HepG2 (cell line): ENCODE measurements around the gene UBE2O. TPM values are rescaled to one million over a fixed set of nuclear protein-coding genes. Genes with fewer than 3 reads are reported as not detected.
A peak's percentile ranks its signal among the peaks of the same experiment; 100 is the strongest.

Source experiments
- CREM ChIP-seq, 2 experiments: sonication (generic) in 1 of 2; formaldehyde crosslinking in 1 of 2; IDR thresholded peaks; 2 replicates each; pipeline versions ENCODE4 v1.4.0 to v1.6.1; 2016 to 2020; ENCODE audit warnings: antibody characterized with exemption in 1 of 2, mild to moderate bottlenecking in 1 of 2, missing genetic modification reagents in 1 of 2
- FOSL2 ChIP-seq: sonication (generic); formaldehyde crosslinking; IDR thresholded peaks from 2 replicates; pipeline ENCODE4 v1.4.0; 2020; ENCODE audit warnings: missing genetic modification reagents
- HIVEP1 ChIP-seq: sonication (generic); formaldehyde crosslinking; IDR thresholded peaks from 2 replicates; pipeline ENCODE4 v1.4.0; 2020; ENCODE audit warnings: mild to moderate bottlenecking, missing genetic modification reagents
- LCORL ChIP-seq, 2 experiments: fragments of 450-650 bp in 1 of 2; sonication (generic) in 1 of 2; formaldehyde crosslinking in 1 of 2; IDR thresholded peaks; 2 replicates each; pipeline versions ENCODE4 v1.5.0 to v1.6.1; 2017 to 2020; ENCODE audit warnings: antibody characterized with exemption in 1 of 2, missing genetic modification reagents in 1 of 2
- LRRFIP1 ChIP-seq: sonication (generic); formaldehyde crosslinking; conservative IDR thresholded peaks from 2 replicates; pipeline ENCODE4 v1.4.0; 2020; ENCODE audit warnings: missing genetic modification reagents
- MIXL1 ChIP-seq: IDR thresholded peaks from 2 replicates; pipeline ENCODE4 v1.6.1; 2016
- PHF21A ChIP-seq: sonication (generic); formaldehyde crosslinking; IDR thresholded peaks from 2 replicates; pipeline ENCODE4 v1.5.0; 2020; ENCODE audit warnings: mild to moderate bottlenecking, missing genetic modification reagents
- POGK ChIP-seq: sonication (generic); formaldehyde crosslinking; conservative IDR thresholded peaks from 2 replicates; pipeline ENCODE4 v1.8.0; 2022; ENCODE audit warnings: mild to moderate bottlenecking, moderate library complexity, missing genetic modification reagents
- PRDM15 ChIP-seq: sonication (generic); formaldehyde crosslinking; IDR thresholded peaks from 2 replicates; pipeline ENCODE4 v1.4.0; 2020; ENCODE audit warnings: missing genetic modification reagents
- REXO4 ChIP-seq: sonication (generic); formaldehyde crosslinking; IDR thresholded peaks from 2 replicates; pipeline ENCODE4 v1.8.0; 2022; ENCODE audit warnings: missing genetic modification reagents, mild to moderate bottlenecking, borderline replicate concordance
- RNF2 ChIP-seq: fragments of 450-650 bp; conservative IDR thresholded peaks from 2 replicates; pipeline ENCODE4 v1.6.1; 2016; ENCODE audit warnings: low read depth
- SIN3A ChIP-seq: IDR thresholded peaks from 2 replicates; pipeline ENCODE4 v1.6.1; 2011; ENCODE audit warnings: low read depth, mild to moderate bottlenecking, control low read depth, low read length, borderline replicate concordance
- ZBTB20 ChIP-seq: sonication (generic); formaldehyde crosslinking; IDR thresholded peaks from 2 replicates; pipeline ENCODE4 v1.8.1; 2023; ENCODE audit warnings: missing genetic modification reagents, low read depth, mild to moderate bottlenecking, borderline replicate concordance
- ZBTB3 ChIP-seq: sonication (generic); formaldehyde crosslinking; IDR thresholded peaks from 2 replicates; pipeline ENCODE4 v1.4.0; 2020; ENCODE audit warnings: low read depth, mild to moderate bottlenecking, moderate library complexity, missing genetic modification reagents, borderline replicate concordance
- ZFP36L1 ChIP-seq: sonication (generic); formaldehyde crosslinking; IDR thresholded peaks from 2 replicates; pipeline ENCODE4 v1.8.0; 2022; ENCODE audit warnings: mild to moderate bottlenecking, missing genetic modification reagents, moderate library complexity
- ZFY ChIP-seq: sonication (generic); formaldehyde crosslinking; IDR thresholded peaks from 2 replicates; pipeline ENCODE4 v1.4.0; 2020; ENCODE audit warnings: missing genetic modification reagents
- ZMYM3 ChIP-seq: sonication (generic); formaldehyde crosslinking; IDR thresholded peaks from 2 replicates; pipeline ENCODE4 v1.5.1; 2020; ENCODE audit warnings: mild to moderate bottlenecking, missing genetic modification reagents
- ZNF20 ChIP-seq: sonication (generic); formaldehyde crosslinking; IDR thresholded peaks from 2 replicates; pipeline ENCODE4 v1.4.0; 2020; ENCODE audit warnings: mild to moderate bottlenecking, moderate library complexity, missing genetic modification reagents
- ZNF224 ChIP-seq: sonication (generic); formaldehyde crosslinking; IDR thresholded peaks from 2 replicates; pipeline ENCODE4 v1.5.0; 2020; ENCODE audit warnings: mild to moderate bottlenecking, missing genetic modification reagents
- ZNF34 ChIP-seq: sonication (generic); formaldehyde crosslinking; IDR thresholded peaks from 2 replicates; pipeline ENCODE4 v1.4.0; 2020; ENCODE audit warnings: mild to moderate bottlenecking, missing genetic modification reagents, borderline replicate concordance
- ZNF543 ChIP-seq: sonication (generic); formaldehyde crosslinking; IDR thresholded peaks from 2 replicates; pipeline ENCODE4 v1.4.0; 2020; ENCODE audit warnings: mild to moderate bottlenecking, missing genetic modification reagents
- ZNF749 ChIP-seq: sonication (generic); formaldehyde crosslinking; IDR thresholded peaks from 2 replicates; pipeline ENCODE4 v1.8.0; 2022; ENCODE audit warnings: mild to moderate bottlenecking, missing genetic modification reagents, moderate library complexity, borderline replicate concordance
- polyA plus RNA-seq, 8 experiments: library from polyadenylated mRNA; depleted of rRNA in 3 of 8; stranded (reverse) in 7 of 8; unstranded in 1 of 8; fragments of >200 nt; fragmentation: Illumina TruSeq in 4 of 8; extraction: Trizol in 4 of 8; gene quantifications; 2 replicates each; pipeline versions ENCODE4 v1.2.1 to v1.2.3, GENCODE V29; 2011 to 2016; ENCODE audit warnings: low read depth in 4 of 8, missing spikeins in 1 of 8, mixed read lengths in 1 of 8; ENCODE audit not compliant: insufficient read depth in 1 of 8
- total RNA-seq, 5 experiments: library from RNA; depleted of rRNA; stranded (reverse); fragments of >200 nt; fragmentation: Illumina TruSeq; extraction: Trizol; gene quantifications; 2 replicates each; pipeline ENCODE4 v1.2.3, GENCODE V29; 2016; ENCODE audit warnings: low read depth in 1 of 5

The UBE2O gene
- total and polyA plus RNA-seq, 2 of the 13 experiments (the other 11 are each of a cell fraction or from before 2014, with no cell fraction given) = 21.5 to 23.5 TPM

GRCh38 chr17:76382351-76382802, 70.6 kb downstream of the UBE2O start (continued):
- peak; percentile 41; the same call in 1 of the 2 replicates for TF ChIP-seq PRDM15
- 0 out of 2 replicates have a peak, but pooled peaks have one; percentile 37 for TF ChIP-seq ZNF34 (CRISPR knock-in tag)
- peak; percentile 83; the same call in 1 of the 2 replicates for TF ChIP-seq ZNF543 (CRISPR knock-in tag)
- TF ChIP-seq RNF2 = no peak; the same call in 1 of the 2 replicates
- peak; percentile 38; the same call in 1 of the 2 replicates for TF ChIP-seq ZNF749 (CRISPR knock-in tag)
- peak; percentile 74 for TF ChIP-seq FOSL2
- no peak for TF ChIP-seq LCORL (IDR thresholded peaks at IDR 0.05)
- TF ChIP-seq LCORL (CRISPR knock-in tag; IDR thresholded peaks at IDR 0.05) = peak; percentile 98
- TF ChIP-seq ZNF224 (CRISPR knock-in tag) = peak; percentile 92; the same call in 1 of the 2 replicates
- TF ChIP-seq LRRFIP1 (CRISPR knock-in tag) = no peak; the same call in none of the 2 replicates
- peak; percentile 83 for TF ChIP-seq ZMYM3 (CRISPR knock-in tag)
- no peak; the same call in 1 of the 2 replicates for TF ChIP-seq HIVEP1 (CRISPR knock-in tag)
- no peak; the same call in 1 of the 2 replicates for TF ChIP-seq ZBTB3 (CRISPR knock-in tag)
- 0 out of 2 replicates have a peak, but pooled peaks have one; percentile 59 for TF ChIP-seq MIXL1 (CRISPR knock-in tag)
- TF ChIP-seq SIN3A = peak; percentile 52; the same call in 1 of the 2 replicates
- TF ChIP-seq POGK (CRISPR knock-in tag) = 0 out of 2 replicates have a peak, but pooled peaks have one; percentile 15
- TF ChIP-seq CREM (IDR thresholded peaks at IDR 0.05) = peak; percentile 86
- no peak for TF ChIP-seq CREM (CRISPR knock-in tag; IDR thresholded peaks at IDR 0.05)
- TF ChIP-seq ZNF20 (CRISPR knock-in tag) = peak; percentile 79
- peak; percentile 92 for TF ChIP-seq PHF21A (CRISPR knock-in tag)
- peak; percentile 71; the same call in 1 of the 2 replicates for TF ChIP-seq ZFP36L1 (CRISPR knock-in tag)
- TF ChIP-seq REXO4 (CRISPR knock-in tag) = no peak
- peak; percentile 76; the same call in 1 of the 2 replicates for TF ChIP-seq ZFY (CRISPR knock-in tag)
- TF ChIP-seq ZBTB20 = peak; percentile 76; the same call in 1 of the 2 replicates
